Fibroblast of gingiva (primary cell): ENCODE measurements around the gene CLBA1.
"Not testable (repeated sequence)": the region's sequence is repeated elsewhere in the genome, so short reads cannot be mapped to it uniquely, and the experiment has no call there.

Source experiments
- DNase-seq: peaks from one replicate; pipeline ENCODE4 v3.0.0-alpha.2; 2011; ENCODE audit warnings: low read depth

The CLBA1 gene

DNA sequence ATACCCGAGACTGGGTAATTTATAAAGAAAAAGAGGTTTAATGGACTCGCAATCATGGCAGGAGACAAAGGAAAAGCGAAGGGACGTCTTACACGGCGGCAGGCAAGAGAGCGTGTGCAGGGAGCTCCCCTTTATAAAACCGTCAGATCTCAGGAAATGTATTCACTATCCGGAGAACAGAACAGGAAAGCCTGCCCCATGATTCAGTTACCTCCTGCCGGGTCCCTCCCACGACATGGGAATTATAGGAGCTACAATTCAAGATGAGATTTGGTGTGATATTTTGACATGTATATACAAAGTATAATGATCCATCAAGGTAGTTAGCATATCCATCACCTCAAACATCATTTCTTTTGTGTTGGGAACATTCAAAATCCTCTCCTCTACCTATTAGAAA, 37.6 kb downstream of the CLBA1 start:
- DNase-seq, result no peak

DNA sequence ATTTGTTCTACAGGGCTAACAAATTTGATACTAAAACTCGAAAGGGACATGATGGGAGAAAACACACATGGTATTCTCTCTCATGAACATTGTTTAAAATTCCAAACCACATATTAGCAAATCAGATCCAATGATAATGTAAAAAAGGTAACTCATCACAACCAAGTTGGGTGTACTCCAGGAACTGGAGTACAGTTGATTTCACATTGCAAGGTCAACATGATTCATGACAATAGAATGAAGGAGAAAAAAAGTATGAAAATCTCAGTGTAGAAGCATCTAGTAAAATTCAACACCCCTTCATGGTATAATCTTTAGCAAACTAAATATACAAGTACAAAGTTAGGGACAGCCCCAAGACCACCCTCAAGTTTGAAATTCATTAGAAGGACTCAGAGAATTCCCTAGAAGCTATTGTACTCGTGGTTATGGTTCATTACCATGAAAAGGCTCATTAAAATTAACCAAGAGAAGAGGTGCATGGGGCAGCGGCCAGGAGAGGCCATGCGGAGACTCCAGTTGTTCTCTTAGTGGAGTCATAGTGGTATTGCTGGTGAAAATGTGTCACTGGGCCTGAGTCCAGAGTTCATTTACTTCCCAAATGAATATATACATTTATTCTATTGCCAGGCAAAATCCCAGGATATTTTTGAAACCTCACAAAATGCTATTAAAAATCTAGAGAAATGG, 38.3 kb downstream of the CLBA1 start:
- peak; percentile 50 for DNase-seq

DNA sequence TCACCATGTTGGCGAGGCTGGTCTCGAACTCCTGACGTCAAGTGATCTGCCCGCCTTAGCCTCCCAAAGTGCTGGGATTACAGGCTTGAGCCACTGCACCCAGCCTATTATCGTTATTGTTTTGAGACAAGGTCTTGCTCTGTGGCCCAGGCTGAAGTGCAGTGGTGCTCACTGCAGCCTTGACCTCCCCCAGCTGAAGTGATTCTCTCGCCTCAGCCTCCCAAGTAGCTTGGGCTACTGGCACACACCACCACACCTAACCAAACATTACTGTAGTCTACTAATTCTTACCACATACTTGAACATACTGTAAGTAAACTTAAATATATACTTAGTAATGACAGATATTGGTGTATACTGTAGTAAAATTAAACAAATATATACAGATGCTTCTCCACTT, 39.8 kb downstream of the CLBA1 start:
- DNase-seq, result no peak

DNA sequence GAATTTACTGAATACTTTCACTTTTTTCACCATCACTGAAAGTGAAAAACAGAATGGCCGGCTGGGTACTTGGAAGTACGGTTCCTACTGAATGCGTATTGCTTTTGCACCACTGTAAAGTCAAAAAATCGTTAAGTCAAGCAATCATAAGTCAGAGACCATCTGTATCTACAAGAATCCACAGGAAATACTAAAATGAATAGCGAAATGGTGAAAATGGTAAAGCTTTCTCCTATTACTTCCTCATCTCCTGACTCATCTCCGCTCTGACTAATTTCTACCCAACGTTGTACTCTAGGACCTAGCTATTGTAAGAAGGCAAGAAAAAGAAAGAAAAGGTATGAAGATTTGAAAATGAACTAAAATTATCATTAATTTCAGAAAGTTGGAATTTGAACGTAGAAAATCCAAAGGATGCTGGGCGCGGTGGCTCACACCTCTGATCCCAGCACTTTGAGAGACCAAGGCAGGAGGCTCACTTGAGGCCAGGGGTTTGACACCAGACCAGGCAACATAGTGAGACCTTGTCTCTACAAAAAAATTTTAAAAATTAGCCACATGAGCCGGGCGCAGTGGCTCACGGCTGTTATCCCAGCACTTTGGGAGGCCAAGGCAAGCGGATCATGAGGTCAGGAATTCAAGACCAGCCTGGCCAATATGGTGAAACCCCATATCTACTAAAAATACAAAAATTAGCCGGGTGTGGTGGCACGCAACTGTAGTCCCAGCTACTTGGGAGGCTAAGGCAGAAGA, 40.6 kb downstream of the CLBA1 start:
- no peak for DNase-seq

DNA sequence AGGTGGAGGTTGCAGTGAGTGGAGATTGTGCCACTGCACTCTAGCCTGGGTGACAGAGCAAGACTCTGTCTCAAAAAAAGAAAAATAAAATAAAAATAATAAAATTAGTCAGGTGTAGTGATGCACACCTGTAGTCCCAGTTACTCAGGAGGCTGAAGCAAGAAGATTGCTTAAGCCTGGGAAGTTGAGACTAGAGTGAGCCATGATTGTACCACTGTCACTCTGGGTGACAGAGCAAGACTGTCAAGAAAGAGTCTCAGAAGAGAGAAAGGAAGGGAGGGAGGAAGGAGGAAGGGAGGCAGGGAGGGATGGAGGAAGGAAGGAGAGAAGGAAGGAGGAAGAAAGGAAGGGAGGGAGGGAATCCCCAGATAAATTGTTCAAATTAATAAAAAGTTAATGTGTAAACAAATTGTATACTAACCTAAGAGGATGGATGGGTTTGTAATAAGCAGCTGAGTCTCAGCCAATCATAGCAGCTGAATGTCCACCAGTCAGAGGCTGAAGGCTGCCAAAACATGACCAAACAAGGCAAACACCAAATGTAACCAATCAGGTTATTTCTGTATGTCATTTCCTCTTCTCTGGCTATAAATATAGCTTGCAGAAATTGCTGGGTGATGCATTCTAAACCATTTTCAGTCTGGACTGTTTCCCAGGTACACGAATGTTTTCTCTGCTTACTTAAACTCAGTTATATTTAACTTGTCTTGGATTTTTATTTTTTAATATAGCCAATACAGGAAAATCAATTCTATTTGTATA, 41.4 kb downstream of the CLBA1 start:
- DNase-seq, result peak; percentile 56

DNA sequence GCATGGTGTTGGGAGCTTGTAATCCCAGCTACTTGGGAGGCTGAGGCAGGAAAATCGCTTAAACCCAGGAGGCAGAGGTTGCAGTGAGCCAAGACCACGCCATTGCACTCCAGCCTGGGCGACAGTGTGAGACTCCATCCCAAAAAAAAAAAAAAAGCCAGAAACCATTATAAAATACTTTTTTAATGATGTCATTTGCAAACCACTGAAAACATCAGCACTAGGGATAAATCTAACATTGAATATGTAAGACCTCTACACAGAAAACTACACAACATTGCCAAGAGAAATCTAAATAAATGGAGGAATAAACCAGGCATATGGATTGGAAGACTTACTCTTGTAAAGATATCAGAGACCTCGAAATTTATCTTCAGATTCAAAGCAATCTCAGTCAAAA, 42.1 kb downstream of the CLBA1 start:
- DNase-seq, result not testable (repeated sequence)

DNA sequence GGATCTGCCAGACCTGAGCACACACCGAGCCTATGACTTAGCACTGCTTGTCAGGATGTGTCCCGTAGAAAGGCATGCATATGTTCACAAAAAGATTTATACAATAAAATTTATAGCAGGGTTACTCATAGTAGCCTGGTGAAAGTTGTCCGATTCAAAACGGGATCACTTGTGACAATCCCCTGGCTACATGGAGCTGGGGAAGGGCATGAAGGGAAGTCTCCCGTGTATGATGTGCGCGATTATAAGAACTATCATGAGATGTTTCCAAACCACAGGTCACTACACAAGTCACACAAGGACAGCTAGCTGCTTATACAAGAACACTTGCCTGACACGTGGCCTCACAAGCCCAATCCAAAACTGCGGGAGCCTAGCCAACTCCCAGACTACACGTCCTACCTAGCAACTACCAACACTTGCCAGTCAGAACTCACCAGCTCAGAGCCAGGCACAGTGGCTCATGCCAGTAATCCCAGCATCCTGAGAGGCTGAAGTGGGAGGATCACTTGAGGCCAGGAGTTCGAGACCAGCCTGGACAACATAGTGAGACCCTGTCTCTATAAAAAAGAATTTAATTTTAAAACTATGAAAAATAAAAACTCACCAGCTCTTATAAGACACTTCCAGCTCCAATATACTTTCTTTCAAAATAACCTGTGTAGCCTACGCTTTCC, 42.8 kb downstream of the CLBA1 start:
- no peak for DNase-seq

DNA sequence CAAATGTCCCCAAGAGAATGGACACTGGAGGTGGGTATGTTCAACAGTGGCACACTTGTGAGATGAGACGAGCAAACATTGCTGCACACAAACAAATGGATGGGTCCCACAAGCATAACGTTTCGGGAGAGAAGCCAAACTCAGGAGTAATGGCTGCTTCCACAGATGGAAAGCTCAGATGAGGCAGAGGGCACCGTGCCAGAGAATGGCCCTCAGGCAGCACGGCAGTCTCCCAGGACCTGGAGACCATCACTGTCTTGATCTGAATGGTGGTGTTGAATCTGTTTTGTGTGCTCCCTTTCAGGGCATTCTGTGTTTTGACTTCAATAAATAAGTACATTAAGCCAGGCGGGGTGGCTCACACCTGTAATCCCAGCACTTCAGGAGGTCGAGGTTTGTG, 43.8 kb downstream of the CLBA1 start:
- no peak for DNase-seq

DNA sequence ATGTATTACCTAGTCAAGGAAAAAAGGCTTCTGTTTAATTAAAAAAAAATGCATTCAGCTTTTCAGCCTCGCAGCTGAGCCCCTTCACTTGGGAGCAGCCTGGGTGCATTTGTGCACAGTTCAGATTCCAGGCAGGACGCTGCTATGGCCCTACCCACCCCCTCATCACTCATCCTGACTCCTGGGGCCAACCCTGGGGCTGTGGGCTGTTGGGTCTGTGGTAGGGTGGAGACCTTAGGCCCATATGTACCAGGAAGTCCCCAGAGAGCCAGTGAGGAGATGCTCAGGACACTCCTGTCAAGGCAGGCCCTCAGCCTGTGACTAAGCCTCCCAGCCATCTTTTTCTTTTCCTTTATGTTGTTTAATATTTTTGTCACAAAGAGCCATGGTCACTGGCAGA, 44.6 kb downstream of the CLBA1 start:
- no peak for DNase-seq

DNA sequence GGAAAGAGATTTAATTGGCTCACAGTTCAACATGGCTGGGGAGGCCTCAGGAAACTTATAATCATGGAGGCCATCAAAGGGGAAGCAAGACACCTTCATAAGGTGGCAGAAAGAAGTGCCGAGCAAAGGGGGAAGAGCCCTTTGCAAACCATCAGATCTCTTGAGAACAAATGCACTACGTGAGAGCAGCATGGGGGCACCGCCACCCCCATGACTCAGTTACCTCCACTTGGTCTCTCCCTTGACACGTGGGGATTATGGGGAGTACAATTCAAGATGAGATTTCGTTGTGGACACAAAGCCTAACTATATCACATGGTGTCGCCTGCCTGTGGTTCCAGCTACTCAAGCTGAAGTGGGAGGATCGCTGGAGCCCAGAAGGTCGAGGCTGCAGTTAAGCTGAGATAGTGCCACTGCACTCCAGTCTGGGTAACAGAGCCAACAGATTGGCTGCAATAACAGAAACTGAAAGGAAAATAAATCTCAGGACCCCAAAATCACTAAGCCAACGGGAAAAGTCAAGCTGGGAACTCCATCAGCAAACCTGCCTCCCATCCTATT, 45.3 kb downstream of the CLBA1 start:
- no peak for DNase-seq

DNA sequence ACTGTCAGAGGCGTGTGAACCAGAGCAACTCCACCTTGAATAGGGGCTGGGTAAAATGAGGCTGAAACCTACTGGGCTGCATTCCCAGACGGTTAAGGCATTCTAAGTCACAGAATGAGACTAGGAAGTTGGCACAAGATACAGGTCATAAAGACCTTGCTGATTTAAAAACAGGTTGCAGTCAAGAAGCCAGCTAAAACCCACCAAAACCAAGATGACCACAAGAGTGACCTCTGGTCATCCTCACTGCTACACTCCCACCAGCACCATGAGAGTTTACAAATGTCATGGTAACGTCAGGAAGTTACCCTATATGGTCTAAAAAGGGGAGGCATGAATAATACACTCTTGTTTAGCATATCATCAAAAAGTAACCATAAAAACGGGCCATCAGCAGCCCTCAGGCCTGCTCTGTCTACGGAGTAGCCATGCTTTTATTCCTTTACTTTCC, 46.9 kb downstream of the CLBA1 start:
- not testable (repeated sequence) for DNase-seq

DNA sequence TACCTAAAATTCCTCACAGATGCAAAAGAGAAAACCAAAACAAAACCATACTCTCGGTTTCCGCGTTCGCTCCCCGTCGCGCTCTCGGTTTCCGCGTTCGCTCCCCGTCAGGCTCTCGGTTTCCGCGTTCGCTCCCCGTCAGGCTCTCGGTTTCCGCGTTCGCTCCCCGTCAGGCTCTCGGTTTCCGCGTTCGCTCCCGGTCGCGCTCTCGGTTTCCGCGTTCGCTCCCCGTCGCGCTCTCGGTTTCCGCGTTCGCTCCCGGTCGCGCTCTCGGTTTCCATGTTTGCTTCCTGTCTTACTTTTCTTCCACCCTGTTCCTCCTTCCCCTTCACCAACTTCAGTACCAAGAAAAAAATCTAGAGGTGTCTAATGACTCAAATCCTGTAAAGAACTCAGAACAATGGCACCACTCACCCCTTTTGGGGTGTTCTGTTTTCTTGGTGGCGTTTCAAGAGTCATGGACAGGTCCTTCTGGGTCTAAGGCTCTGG, 47.9 kb downstream of the CLBA1 start:
- not testable (repeated sequence) for DNase-seq

DNA sequence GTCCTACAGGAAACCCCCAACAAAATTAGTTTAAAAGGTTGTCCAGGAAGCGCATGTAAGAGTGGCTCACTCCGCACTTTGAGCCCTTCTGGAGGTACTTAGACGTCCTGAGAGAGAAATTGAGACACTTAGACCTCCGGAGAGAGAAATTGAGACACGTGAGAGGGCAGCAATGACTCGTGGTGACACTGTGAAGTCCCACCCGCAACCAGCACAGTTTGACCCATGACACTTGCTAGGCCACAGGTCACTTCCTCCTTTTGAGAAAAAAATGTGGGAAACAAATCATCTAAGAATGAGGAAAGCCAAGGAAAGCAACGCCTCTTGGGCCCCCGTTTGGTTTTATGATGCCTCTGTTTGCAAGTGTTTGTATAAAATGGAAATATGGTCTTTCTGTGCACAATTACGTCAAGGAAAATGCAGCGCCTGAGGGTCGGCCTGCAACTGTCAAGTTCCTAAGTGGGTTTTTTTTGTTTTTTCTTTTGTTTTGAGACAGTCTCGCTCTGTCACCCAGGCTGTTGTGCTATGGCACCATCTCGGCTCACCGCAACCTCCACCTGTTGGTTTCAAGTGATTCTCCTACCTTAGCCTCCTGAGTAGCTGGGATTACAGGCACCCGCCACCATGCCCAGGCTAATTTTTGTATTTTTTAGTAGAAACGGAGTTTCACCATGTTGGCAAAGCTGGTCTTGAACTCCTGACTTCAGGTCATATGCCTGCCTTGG, 48.9 kb downstream of the CLBA1 start:
- DNase-seq, result no peak

DNA sequence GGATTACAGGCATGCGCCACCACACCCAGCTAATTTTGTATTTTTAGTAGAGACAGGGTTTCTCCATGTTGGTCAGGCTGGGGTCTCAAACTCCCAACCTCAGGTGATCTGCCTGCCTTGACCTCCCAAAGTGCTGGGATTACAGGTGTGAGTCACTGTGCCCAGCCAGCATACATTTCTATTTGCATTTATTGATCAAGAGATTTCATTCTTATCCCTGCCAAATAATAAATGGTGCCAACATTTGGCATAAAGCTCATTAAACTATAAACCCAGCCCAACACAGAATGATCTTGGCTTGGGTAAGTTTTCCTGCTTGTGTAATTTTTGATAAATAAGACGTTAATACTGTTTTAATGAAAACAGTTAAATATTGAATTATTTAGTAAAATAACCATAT, 50.0 kb downstream of the CLBA1 start:
- not testable (repeated sequence) for DNase-seq

DNA sequence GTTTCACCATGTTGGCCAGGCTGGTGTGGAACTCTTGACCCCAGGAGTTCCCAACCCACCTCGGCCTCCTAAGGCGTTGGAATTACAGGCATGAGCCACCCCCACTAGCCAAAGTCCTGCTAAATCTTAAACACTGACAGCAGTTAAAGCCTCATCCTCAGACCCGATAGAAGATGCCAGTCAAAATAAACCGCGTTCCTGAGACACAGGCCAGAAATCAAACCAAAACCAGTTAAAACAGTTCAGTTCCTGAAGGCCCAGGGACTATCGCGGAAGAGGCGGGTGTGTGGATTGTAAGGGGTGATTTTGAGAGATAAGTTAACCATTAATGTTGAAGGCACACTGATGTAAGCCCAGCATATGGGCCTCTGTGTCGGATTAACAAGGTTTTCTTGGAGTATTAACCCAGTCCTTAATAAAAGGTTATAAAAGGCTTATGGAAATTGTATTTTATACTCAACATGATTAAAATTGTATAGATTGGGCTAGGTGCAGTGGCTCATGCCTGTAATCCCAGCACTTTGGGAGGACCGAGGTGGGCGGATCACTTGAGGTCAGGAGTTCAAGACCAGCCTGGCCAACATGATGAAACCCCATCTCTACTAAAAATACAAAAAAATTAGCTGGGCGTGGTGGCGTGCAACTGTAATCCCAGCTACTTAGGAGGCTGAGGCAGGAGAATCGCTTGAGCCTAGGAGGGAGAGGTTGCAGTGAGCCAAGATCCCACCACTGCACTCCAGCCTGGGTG, 54.0 kb downstream of the CLBA1 start:
- DNase-seq, result no peak

DNA sequence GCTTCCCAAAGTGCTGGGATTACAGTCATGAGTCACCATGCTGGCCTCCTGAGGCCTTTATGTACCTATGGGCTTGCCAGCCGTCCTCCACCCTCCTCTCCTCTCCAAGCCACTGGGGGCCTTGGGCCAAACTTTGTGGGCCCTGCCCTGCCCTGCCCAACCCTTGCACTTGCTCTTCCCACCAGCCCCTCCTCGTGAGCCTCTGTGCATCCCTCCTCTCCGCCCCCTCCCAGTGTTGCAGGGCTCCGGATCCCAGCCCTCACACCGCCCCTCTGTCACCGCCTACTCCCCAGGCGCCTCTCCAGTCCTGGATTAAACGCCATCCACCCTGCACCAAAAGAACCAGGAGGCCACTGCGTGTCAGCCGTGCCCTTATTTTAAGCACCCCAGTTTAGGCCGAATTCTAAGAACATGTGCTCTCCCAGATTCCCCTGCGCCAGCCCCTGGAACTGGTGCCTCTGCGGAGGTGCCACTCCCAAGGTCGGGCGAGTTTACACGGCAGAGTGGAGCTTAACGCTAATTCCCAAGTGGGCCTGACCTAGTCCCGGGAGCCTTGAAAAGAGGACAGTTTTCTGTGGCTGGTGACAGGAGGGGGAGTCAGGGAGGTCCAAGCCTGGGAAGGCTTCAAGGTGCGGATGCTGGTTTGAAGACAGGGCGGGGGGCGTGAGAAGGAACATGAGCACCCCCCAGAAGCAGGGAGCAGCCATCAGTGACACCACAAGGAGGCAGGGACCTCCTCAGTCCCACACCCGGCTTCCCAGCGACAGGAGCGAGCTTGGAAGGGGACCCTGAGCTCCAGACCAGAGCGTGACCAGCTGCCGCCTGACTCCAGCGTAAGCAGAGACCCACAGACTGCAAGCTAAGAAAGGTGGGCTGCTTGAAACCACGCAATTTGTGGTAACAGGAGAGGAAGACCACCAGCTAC, 56.5 kb downstream of the CLBA1 start:
- no peak for DNase-seq

DNA sequence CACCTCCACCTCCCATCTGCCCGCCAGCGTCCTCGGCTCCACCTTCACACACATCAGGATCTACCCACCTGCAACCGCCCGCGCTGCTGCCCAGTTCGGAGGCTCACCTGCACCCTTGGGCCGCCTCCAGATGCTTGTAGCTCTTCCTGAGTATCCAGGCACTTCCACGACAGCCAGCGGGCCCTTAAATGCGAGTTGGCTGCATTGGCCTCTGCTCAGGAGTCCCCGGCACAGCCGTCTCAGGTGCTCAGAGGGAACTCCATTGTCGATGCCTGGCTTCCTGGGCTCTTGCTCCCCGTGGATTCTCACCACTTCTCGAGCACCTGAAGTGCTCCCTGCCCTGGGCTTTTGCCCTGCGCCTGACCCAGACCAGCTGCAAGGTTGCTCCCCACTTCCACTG, 57.2 kb downstream of the CLBA1 start:
- no peak for DNase-seq

DNA sequence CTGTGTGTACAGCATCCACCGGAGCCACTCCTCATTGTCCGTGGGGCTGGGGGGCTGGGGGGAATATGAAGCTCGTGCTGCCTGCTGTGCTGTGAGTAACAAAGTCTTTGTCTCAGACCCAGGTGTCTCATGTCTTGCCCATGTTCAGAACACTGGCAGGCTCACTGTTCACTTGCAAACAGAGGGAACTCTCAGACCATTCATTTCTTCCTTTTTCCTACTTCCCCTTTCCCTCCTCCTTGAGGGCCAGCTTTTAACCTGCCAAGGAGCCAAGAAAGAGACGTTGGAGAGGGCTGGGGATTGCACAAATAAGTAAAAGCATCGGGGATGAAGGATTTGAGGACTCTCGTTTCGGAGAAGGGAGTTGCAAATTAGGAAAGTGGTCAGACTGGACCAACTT, 58.1 kb downstream of the CLBA1 start:
- DNase-seq, result no peak
